HepG2 (cell line): ENCODE results near the gene TMEM232.

ENCODE experiments used
- ARNT ChIP-seq: fragments of 450-650 bp; IDR thresholded peaks from 2 replicates; pipeline ENCODE4 v1.6.1; 2017
- ATF7-NPFF ChIP-seq: sonication (generic); formaldehyde crosslinking; IDR thresholded peaks from 2 replicates; pipeline ENCODE4 v1.8.1; 2023; ENCODE audit warnings: mild to moderate bottlenecking, low read depth, missing genetic modification reagents, moderate library complexity
- CREB1 ChIP-seq, 2 experiments: fragments of 450-650 bp in 1 of 2; IDR thresholded peaks; 2 replicates each; pipeline ENCODE4 v1.6.1; 2016 to 2017; ENCODE audit warnings: control low read depth in 1 of 2, mild to moderate bottlenecking in 1 of 2, missing compliant biosample characterization in 1 of 2, missing genetic modification characterization in 1 of 2
- ETV5 ChIP-seq: IDR thresholded peaks from 2 replicates; pipeline ENCODE4 v1.6.1; 2018; ENCODE audit warnings: missing biosample characterization, missing genetic modification reagents, inconsistent platforms, borderline replicate concordance
- JUND ChIP-seq: sonication (generic); formaldehyde crosslinking; IDR thresholded peaks from 2 replicates; pipeline ENCODE4 v1.8.0; 2022; ENCODE audit warnings: mild to moderate bottlenecking, missing genetic modification reagents
- PCBP1 ChIP-seq: fragments of 200-400 bp; formaldehyde crosslinking; IDR thresholded peaks from 2 replicates; pipeline ENCODE4 v1.6.1; 2017; ENCODE audit warnings: mild to moderate bottlenecking, low read depth, low read length, borderline replicate concordance
- SMC3 ChIP-seq: IDR thresholded peaks from 2 replicates; pipeline ENCODE4 v1.6.1; 2011; ENCODE audit warnings: low read length, improper control_type of control experiment
- TF ChIP-seq, protein P1 (sequence below): sonication (generic); formaldehyde crosslinking; IDR thresholded peaks from 2 replicates; pipeline ENCODE4 v1.9.0; 2021; ENCODE audit warnings: missing genetic modification reagents, mild to moderate bottlenecking, borderline replicate concordance

DNA sequence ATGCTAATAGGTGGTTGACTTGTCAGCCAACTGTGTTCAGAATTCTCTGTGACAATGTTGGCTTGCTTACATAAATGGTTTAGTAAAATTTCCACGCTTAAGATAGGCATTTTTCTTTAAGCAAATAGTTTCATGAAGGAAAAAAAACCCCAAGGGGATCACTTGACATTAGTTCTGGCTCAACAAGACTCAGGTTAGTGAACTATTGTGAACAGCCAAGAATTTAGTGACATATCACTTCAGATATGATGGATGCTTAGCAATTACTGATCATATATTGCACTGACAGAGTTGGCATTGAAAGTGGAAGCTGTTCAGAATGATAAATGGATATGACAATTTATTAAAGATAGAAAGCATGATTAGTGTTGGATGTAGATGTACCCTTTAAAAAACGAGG is 218.5 kb downstream of the TMEM232 start:
- TF ChIP-seq ARNT: no peak
- TF ChIP-seq SMC3: no peak
- TF ChIP-seq, protein P1, sequence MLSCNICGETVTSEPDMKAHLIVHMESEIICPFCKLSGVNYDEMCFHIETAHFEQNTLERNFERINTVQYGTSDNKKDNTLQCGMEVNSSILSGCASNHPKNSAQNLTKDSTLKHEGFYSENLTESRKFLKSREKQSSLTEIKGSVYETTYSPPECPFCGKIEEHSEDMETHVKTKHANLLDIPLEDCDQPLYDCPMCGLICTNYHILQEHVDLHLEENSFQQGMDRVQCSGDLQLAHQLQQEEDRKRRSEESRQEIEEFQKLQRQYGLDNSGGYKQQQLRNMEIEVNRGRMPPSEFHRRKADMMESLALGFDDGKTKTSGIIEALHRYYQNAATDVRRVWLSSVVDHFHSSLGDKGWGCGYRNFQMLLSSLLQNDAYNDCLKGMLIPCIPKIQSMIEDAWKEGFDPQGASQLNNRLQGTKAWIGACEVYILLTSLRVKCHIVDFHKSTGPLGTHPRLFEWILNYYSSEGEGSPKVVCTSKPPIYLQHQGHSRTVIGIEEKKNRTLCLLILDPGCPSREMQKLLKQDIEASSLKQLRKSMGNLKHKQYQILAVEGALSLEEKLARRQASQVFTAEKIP (CRISPR knock-in tag): no peak
- no peak for TF ChIP-seq CREB1 (IDR thresholded peaks at IDR 0.05)
- TF ChIP-seq CREB1 (CRISPR knock-in tag; IDR thresholded peaks at IDR 0.05): no peak
- no peak for TF ChIP-seq ETV5 (CRISPR knock-in tag)
- TF ChIP-seq JUND (CRISPR knock-in tag): no peak
- TF ChIP-seq ATF7-NPFF (CRISPR knock-in tag): no peak
- no peak for TF ChIP-seq PCBP1
